ENCODE measurements around the gene GNPDA1.

Gene GNPDA1

DNA sequence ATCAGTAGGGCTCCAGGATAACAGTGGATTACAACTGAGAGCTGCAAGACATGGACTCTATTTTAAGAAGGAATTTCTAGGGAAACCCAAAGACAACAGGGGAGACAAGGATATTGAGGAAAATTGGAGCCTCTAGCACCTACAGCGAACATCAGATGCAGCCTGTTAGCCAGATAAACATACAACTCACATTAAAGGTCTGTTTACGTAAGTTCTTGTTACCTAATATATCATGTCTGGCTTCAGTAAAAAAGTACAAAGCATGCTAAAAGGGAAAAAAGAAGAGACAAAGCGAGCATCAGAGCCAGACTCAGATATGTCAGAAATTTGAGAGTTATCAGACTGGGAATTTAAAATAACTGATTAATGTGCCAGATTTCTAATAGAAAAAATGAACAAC lies 17.2 kb downstream of the GNPDA1 start:
- in situ Hi-C loops (cut with HindIII; ENCODE audit: low sequenced_read_pairs): no loop called here
- H3K4me3 ChIP-seq (ENCODE audit: low read depth, low read length): no peak overlapping the region
- DNase-seq (ENCODE audit: low read depth, low spot score): no peak
- TF ChIP-seq CTCF (IDR thresholded peaks at IDR 0.05; ENCODE audit: low read depth, low read length): no peak

DNA sequence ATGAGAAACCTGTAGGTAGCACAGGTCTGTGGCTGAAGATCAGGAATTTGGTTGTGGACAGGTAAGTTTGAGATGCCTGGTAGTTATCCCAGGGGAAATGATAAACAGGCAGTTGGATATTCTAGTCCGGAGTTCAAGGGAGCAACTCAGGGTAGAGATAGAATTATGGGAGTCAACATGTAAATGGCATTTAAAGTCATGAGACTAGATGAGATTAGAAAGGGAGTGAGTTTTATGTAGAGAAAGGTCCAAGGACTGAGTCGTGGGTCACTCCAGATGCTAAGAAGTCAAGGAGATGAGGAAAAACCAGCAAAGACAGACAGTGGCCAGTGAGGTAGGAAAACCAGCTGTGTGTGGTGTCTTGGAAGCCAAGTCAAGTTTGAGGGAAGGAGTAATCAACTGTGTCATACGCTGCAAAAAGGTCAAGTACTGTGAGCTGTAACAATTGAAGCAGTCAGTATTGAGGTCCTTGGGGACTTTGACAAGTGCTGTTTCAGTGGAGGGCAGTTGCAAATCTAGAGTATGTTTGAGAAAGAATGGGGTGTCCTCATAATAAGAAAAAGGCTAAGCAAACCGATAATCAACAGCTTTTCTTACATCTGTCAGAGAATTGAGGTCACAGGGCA lies 18.2 kb downstream of the GNPDA1 start:
- no peak for DNase-seq (ENCODE audit: low read depth, low spot score)
- H3K4me3 ChIP-seq (ENCODE audit: low read depth, low read length): no peak overlapping the region
- TF ChIP-seq CTCF (IDR thresholded peaks at IDR 0.05; ENCODE audit: low read depth, low read length): no peak
- in situ Hi-C loops (cut with HindIII; ENCODE audit: low sequenced_read_pairs): no loop called here

DNA sequence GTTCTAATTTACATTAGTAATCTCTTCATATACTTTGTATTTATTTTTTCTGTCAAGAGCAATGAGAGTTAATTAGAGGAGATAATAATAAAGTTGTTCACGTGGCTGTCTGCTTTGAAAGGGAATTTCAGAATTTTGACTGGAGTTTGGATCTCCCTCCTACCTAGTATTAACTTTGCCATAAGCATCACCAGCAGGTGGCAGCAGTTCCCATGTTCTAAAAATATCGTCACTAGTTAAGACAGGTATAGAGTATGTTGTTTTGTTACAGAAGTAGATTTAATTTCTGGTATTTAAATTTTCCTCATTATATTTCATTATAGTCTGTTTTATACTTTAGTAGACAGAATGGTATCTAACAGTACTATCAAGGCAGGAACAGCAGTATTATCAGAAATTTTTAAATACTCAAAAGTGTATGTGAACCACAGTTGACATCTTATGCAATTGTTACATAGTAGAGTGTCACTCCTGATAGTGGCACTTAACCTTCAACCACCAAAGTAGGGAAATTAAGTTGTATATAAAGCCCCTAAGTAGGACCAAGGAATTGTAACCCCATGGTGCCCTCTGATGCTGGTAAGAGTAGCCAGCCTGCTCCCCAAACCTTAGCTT lies 20.4 kb downstream of the GNPDA1 start:
- DNase-seq (ENCODE audit: low read depth, low spot score): peak; percentile 66
- TF ChIP-seq CTCF (IDR thresholded peaks at IDR 0.05; ENCODE audit: low read depth, low read length): peak; percentile 70
- in situ Hi-C loops (cut with HindIII; ENCODE audit: low sequenced_read_pairs): no loop called here
- H3K4me3 ChIP-seq (ENCODE audit: low read depth, low read length): no peak overlapping the region

DNA sequence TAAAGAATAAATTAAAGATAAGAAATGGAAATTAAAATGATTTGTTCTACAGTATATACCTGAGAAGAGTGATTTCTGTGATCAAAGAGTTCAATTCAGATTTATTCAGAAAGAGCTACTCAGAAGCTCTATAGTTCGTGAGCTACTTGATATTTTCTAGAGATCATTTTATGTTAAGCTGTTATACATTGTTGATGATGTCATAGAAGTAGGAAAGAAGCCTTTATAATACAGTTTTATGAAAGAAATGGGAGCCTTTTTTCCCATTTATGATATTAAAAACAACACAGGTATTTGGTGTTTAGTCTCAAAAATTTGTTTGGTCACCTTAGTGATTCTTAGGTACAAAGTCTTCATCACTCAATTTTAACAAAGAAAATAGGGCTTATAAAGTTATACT lies 23.1 kb downstream of the GNPDA1 start:
- in situ Hi-C loops (cut with HindIII; ENCODE audit: low sequenced_read_pairs): no loop called here
- DNase-seq (ENCODE audit: low read depth, low spot score): no peak
- TF ChIP-seq CTCF (IDR thresholded peaks at IDR 0.05; ENCODE audit: low read depth, low read length): no peak
- H3K4me3 ChIP-seq (ENCODE audit: low read depth, low read length): no peak overlapping the region

GRCh38 chr5:141986072-141986471 lies 26.8 kb downstream of the GNPDA1 start:
- in situ Hi-C loops (cut with HindIII; ENCODE audit: low sequenced_read_pairs): no loop called here
- TF ChIP-seq CTCF (IDR thresholded peaks at IDR 0.05; ENCODE audit: low read depth, low read length): no peak
- no peak overlapping the region for H3K4me3 ChIP-seq (ENCODE audit: low read depth, low read length)
- no peak for DNase-seq (ENCODE audit: low read depth, low spot score)

- DNase-seq (ENCODE audit: low read depth, low spot score): no peak
- H3K4me3 ChIP-seq (ENCODE audit: low read depth, low read length): no peak overlapping the region
- TF ChIP-seq CTCF (IDR thresholded peaks at IDR 0.05; ENCODE audit: low read depth, low read length): no peak
- in situ Hi-C loops (cut with HindIII; ENCODE audit: low sequenced_read_pairs): no loop called here
Measured at GRCh38 chr5:141982626-141983025, 30.2 kb downstream of the GNPDA1 start.

Measured in astrocyte of the spinal cord (primary cell).